HG02852 (cell line): ENCODE results near the gene TPRN.

Source experiments
- ATAC-seq: cut with Tn5 transposase; IDR thresholded peaks from one replicate; pipeline ENCODE4 v1.9.1; 2021; ENCODE audit warnings: mild to moderate bottlenecking, moderate library complexity; ENCODE audit not compliant: unreplicated experiment

TPRN gene

DNA sequence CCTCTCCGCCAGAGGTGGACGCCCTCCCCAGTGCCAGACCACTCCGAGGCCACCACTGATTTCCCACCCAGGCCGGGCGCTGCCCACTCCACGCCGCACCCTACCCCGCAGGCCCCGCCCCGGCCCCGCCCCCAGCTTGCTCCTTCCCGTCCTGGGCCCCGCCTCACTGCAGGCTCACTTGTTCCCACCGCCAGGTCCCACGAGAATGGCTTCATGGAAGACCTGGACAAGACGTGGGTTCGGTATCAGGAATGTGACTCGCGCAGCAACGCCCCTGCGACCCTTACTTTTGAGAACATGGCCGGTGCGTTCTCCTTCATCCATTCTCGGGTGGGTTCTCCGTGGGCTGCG lies 37.2 kb downstream of the TPRN start:
- no peak for ATAC-seq

GRCh38 chr9:137162505-137163364 lies 37.8 kb downstream of the TPRN start:
- no peak for ATAC-seq

DNA sequence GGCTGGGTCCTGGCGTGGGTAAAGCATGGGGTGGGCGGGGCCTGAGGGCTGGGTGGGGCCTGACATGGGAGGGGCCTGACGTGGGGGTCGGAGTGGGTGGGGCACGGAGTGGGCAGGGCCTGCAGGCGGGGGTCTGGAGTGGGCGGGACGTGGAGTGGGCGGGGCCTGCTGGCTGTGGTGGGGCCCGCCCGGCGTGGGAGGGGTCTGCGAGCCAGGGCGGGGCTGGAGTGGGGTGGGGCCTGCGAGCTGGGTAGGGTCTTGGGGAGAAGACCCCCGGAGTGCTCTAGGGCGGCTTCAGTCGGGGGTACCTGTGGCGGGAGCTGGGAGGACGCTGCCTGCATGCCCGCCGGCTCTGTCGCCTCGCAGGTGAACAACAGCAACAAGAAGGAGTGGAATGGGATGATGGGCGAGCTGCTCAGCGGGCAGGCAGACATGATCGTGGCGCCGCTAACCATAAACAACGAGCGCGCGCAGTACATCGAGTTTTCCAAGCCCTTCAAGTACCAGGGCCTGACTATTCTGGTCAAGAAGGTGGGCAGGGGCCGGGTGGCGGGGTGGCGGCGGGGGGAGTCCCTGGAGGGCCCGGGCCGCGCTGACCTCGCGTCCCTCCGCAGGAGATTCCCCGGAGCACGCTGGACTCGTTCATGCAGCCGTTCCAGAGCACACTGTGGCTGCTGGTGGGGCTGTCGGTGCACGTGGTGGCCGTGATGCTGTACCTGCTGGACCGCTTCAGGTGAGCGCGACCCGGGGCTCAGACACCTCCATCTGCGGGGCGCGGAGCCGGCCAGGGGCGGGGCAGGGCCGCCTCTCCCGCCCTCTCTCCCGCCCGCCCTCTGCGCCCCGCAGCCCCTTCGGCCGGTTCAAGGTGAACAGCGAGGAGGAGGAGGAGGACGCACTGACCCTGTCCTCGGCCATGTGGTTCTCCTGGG lies 38.7 kb downstream of the TPRN start:
- ATAC-seq = no peak

- no peak for ATAC-seq
These were observed 39.6 kb downstream of the TPRN start for GRCh38 chr9:137160716-137161557.

- no peak for ATAC-seq
These were observed 40.5 kb downstream of the TPRN start for GRCh38 chr9:137160054-137160425.

DNA sequence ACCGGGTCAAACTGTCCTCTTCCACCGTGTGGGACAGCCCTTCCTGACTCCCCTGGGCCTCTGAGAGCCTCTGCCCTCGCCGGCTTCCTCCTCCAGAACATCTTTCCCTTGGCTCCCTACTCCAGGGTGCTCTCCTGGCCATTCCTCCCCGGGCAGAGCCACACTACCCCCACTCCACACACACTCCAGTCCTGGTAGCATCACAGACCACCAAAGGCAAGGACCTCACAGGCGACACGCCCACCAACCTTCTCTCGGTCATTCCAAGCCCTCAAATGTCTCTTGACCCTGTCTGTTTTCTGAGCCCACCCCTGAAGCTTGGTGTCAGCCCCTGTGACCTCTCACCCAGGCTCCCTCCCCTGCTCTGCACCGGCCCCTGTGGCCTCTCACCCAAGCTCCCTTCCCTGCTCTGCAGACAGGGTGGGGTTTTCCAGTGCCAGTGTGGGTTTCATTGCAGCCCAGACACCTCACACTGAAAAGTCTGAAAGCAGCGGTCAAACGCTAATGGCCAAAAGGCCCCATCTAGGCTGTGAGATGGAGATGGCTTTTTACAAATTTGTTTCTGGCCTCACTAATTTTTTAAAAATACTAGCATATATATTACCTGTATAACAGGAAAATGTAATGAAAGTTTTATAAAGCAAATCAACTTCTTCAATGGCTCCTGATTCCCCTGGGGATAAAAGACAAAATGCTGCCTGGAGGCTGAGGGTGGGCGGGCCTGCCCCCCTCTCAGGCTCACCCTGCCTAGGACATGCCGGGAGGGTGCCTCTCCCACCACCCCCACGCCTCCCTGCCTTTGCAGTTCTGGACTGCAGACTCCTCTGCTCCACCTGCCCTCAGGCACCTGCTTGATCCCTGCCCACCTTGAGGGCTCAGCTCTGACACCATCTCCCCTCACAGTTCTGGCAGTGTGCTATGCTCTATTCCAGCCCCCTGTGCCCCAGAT lies 41.2 kb downstream of the TPRN start:
- ATAC-seq = no peak

DNA sequence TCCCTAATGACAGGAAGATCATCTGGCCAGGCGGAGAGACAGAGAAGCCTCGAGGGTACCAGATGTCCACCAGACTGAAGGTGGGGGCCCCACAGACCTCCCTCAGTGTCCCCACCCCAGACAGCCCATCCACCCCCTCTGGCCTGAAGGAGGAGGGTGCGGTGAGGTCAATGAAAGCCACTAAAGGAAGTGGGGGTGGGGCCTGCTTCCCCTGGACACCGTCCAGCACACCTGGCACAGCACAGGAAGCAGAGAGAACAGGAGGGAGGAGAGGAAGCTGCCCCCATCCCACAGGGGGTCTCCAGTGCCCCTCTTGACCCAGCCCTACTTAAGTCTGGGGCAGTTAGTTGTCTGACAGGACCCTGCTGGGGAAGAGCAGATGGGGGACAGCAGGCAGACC lies 41.9 kb downstream of the TPRN start:
- no peak for ATAC-seq

DNA sequence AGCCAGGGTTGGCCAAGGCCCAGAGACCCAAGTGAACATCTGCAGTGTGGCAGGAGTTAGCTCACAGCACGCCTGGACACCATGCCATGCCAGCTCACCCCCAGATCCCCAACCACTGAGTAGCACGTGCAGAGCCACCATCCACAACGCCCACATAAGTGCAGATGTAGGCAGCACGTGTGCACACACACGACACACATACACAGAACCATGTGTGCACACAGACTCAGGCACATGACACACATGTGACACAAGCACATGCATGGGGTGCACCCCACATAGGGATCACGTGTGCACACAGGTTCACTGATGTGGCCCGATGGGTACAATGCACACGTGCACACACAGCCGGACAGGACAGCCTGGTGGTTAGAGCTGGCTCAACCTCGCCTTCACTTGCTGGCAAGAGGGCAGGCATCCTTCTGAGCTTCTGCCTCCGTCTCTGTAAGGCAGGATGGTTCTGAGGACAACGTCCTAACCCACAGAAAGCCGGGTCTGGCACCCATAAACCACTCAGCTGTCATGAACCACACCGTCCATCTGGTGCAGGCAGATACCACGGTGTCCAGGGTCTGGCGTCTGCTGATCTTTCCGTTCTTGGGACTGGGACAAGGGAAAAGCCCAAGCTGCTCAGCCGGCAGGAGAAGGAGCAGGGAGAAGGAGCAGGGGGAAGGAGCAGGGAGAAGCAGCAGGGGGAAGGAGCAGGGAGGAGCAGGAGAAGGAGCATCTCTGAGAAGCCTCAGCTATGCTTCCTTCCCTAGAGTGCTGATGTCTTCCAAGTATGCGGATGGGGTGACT lies 42.7 kb downstream of the TPRN start:
- ATAC-seq = no peak

GRCh38 chr9:137156567-137157375 lies 43.8 kb downstream of the TPRN start:
- ATAC-seq = no peak

GRCh38 chr9:137152844-137153405 lies 47.6 kb downstream of the TPRN start:
- ATAC-seq = no peak

DNA sequence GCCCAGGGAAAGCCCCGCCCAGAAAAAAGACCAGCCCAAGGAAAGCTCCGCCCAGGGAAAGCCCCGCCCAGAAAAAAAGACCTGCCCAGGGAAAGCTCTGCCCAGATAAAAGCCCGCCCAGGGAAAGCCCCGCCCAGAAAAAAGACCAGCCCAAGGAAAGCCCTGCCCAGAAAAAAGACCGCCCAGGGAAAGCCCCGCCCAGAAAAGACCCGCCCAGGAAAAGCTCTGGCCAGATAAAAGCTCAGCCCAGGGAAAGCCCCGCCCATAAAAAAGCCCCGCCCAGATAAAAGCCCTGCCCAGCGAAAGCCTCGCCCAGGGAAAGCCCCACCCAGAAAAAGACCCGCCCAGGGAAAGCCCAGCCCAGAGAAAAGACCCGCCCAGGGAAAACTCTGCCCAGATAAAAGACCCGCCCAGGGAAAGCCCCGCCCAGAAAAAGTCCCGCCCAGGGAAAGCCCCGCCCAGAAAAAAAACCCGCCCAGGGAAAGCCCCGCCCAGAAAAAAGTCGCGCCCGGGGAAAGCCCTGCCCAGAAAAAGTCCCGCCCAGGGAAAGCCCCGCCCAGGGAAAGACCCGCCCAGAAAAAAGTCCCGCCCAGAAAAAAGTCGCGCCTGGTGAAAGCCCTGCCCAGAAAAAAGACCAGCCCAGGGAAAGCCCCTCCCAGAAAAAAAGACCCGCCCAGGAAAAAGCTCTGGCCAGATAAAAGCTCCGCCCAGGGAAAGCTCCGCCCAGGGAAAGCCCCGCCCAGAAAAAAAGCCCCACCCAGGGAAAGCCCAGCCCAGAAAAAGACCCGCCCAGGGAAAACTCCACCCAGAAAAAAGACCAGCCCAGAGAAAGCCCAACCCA lies 49.7 kb downstream of the TPRN start:
- ATAC-seq = no peak

- ATAC-seq = no peak
These were observed 50.5 kb downstream of the TPRN start for GRCh38 chr9:137149942-137150616.

DNA sequence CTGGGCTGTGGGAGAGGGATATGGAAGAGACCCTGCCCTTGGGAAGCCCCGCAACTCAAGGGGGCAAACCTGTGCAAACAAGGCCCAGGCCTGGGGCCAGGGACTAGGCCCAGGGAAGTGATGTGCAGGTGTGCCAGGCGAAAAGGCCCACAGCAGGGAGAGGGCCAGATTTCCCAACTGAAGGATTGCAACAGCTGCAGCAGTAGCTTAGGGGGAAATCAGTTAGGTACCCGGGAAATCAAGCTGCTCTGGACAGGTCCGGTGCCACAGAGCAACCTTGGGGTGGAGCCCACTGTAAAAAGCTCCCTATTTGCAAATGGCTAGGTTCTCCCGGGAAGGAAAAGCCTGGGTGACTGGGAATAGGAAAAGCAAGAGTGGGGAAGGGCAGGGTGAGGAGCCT lies 51.2 kb downstream of the TPRN start:
- no peak for ATAC-seq

GRCh38 chr9:137148661-137149060 lies 51.9 kb downstream of the TPRN start:
- no peak for ATAC-seq

DNA sequence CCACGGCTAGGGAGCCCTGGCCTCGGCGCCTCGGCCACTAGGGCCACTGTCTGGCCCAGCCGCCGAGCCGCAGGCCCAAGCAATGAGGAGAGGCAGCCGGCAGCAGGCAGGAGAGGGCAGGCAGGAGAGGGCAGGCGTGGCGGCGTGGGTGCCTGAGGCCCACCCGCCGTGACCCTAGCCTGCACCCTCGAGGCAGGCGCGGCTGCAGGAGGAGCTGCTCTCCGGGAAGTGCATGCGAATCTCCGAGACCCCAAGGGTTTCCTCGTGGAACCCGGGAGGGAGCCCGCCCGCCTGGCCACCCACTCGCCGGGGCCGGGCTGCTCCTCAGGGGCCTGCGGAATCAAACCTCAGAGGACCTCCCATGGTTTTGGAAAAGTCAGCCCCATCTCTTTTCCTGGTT lies 52.3 kb downstream of the TPRN start:
- no peak for ATAC-seq

GRCh38 chr9:137147793-137148160 lies 52.8 kb downstream of the TPRN start:
- no peak for ATAC-seq
